ENCODE data around the gene STXBP6.
"Not testable (repeated sequence)": the region's sequence is repeated elsewhere in the genome, so short reads cannot be mapped to it uniquely, and the experiment has no call there.

- not testable (repeated sequence) for TF ChIP-seq CTCF (conservative IDR thresholded peaks at IDR 0.05); EZH2 (IDR thresholded peaks at IDR 0.05; ENCODE audit: low read depth)
These were observed 113.2 kb downstream of the STXBP6 start for GRCh38 chr14:24936773-24937172.

All from PC-9 (cell line).